ENCODE data around the gene MAPK12.

MAPK12 gene

GRCh38 chr22:50226875-50227165, 34.7 kb downstream of the MAPK12 start:
- DNase-seq, result no peak

DNA sequence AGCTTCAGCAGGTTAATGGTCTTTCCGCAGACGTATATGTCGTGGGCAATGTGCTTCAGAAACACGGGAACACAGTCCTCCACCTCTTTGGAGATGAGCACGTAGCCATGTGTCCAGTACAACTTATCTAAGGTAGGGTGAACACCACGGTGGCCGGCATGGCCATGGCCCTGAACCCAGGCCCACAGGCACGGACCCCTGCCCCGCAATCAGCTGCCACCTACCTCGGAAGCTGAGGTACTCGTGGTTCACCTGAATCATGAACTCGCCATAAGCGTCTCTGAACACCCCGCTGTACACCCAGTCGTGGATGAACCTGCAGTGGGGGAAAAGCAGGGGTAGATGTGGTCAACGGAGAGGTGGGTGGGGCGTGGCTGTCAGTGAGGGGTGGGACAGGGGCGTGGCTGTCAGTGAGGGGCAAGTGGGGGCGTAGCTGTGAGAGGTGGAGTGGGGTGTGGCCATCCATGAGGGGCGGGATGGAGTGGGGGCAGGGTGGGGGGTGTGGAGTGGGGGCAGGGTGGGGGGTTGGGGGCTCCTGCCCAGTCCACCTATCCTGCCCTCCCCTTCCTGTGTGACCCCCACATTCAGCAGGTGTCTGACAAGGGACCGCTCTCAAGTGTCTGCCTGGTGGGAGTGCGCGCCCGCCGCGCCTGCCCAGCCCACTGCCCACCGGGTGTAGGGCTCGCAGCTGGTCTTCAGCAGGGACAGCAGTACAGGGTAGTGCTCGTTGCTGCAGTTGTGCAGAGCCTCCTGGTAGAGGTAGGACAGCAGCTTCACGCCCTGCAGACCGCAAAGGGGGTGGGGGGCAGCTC, 35.2 kb downstream of the MAPK12 start:
- no peak for DNase-seq

- no peak for DNase-seq
These were observed 36.1 kb downstream of the MAPK12 start for GRCh38 chr22:50225200-50225969.

GRCh38 chr22:50224071-50224470, 37.4 kb downstream of the MAPK12 start:
- no peak for DNase-seq

DNA sequence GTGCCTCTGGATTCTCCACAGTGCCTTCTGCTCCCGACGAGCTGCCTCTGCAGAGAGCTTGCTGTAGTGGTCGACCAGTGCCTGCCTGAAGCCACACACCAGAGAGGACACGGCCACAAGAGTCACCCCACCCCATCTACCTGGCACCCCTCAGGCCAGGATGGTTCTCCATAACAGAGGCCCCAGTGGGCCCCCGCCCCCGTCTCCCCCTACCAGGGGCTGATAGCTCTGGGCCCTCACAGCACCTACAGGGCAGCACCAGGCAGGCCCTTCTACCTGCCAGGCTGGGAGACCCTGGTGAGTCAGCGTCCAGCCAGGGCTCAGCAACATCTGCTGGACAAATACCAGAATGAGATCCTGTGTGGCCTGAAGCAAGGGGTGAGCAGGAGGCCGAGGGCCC, 39.0 kb downstream of the MAPK12 start:
- DNase-seq, result no peak

DNA sequence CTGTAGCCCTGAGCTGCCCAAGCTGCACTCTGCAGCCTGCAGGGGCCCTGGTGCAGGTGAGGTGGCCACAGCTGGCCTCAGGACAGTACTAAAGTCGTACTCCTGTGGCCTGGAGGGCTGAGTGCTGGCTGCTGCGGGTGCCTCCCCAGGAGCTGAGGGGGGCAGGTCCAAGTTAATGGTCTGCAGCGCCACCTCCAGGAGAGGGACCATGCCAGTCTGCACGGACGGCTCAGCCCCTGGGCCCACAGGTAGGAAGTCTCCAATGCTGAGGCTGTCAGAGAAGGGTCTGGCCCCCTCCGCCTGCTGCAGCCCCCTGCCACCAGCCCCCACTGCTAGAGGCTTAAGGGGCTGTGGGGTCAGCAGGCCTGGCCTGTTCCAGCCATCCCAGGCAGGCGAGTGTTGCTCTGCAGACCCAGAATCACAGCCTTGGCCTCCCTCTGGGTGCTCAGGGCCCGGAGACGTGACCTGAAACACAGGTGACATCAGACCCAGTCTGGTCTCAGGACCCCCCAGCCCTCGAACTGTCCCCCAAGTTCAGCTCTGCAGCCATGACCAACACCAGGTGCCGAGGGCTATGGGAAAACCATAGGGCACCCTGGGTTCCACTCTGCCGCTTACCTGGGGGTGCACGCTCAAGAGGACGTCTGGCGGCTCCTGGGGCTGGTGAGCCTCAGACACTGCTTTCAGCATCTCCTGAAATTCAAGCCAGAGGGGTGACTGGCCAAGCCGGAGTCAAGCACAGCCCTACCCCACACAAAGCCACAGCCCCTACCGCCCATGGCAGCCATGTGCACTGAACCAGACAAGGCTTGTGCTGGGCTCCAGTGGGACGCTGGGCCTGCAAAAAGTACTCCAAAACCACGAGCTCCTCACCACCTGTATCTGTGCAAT, 39.8 kb downstream of the MAPK12 start:
- no peak for DNase-seq

DNA sequence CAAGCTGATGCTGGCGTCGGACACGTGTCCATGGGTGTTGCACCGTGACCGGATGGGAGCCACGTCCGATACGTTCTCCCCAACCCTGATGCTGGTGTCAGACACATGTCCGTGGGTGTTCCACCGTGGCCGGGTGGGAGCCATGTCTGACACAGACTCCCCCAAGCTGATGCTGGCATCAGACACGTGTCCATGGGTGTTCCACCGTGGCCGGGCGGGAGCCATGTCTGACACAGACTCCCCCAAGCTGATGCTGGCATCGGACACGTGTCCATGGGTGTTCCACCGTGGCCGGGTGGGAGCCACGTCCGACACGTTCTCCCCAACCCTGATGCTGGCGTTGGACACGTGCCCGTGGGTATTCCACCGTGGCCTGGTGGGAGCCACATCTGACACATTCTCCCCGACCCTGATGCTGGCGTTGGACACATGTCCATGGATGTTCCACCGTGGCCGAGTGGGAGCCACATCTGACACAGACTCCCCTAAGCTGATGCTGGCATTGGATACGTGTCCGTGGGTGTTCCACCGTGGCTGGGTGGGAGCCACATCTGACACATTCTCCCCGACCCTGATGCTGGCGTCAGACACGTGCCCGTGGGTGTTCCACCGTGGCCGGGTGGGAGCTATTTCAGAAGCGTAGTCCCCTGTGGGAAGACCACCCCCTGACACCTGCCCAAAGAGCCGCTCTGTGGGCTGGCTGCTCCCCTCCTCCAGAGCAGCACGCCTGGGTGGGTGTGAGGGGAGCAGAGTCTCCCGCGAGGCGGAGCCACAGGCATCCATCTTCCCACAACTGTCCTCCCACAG, 40.7 kb downstream of the MAPK12 start:
- no peak for DNase-seq

- DNase-seq, result no peak
These were observed 41.5 kb downstream of the MAPK12 start for GRCh38 chr22:50219800-50220602.

DNA sequence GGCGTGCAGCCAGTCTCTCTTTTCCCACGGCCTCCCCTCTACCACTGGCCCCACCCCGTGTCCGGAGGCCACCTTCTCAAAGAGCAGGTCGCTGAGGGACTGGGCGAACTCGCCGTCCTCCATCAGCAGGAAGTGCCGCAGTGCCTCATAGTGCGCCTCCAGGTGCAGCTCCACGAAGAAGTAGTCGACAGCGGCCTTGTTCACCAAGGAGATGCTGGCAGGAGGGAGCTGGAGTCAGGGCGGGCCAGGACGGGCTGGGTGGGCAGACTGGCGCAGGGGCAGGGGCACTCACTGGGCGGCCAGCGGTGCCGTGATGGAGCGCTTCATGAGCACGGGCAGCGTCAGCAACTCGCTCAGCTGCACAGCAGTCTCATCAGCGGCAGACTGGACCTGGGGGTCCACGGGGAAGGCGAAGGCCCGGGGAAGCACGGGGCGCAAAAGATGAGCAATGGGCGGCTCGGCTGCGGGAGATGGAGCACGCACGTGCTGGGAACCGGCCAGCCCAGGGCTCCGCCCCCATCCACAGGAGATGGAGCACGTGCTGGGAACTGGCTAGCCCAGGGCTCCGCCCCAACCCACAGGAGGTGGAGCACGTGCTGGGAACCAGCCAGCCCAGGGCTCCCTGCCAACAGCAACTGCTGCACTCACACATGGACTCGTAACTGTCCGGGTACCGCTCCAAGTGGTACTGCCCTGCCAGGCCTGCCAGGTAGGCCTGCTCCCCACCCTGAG, 42.3 kb downstream of the MAPK12 start:
- no peak for DNase-seq

- no peak for DNase-seq
These were observed 43.1 kb downstream of the MAPK12 start for GRCh38 chr22:50218153-50218995.

DNA sequence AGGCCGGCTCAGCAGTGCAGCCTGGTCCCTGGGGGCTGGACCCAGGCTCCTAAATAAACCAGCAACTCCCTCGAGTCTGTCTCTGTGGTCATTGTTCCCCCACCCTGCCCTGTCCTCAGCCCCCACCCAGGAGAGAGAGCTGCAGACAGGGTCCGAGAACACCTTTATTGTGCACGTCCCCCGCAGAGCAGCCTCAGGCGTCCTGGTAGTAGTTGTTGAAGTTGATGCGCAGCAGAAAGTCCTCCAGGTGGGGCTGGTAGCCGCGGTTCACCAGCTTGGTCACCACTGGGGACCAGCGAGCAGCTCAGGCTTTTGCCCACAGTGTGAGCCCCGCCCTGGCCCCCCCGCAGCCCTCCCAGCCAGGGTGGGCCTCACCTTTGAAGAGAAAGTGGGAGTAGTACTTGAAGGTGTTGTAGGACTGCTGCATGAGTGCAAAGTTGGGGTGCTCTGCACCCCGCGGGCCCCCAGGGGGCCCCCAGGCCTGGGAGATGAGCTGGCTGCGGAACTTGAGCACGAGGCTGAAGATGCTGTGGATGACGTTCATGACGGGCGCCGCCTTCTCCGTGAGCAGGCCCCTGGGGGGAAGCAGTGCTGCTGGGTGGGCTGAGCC, 43.8 kb downstream of the MAPK12 start:
- no peak for DNase-seq

DNA sequence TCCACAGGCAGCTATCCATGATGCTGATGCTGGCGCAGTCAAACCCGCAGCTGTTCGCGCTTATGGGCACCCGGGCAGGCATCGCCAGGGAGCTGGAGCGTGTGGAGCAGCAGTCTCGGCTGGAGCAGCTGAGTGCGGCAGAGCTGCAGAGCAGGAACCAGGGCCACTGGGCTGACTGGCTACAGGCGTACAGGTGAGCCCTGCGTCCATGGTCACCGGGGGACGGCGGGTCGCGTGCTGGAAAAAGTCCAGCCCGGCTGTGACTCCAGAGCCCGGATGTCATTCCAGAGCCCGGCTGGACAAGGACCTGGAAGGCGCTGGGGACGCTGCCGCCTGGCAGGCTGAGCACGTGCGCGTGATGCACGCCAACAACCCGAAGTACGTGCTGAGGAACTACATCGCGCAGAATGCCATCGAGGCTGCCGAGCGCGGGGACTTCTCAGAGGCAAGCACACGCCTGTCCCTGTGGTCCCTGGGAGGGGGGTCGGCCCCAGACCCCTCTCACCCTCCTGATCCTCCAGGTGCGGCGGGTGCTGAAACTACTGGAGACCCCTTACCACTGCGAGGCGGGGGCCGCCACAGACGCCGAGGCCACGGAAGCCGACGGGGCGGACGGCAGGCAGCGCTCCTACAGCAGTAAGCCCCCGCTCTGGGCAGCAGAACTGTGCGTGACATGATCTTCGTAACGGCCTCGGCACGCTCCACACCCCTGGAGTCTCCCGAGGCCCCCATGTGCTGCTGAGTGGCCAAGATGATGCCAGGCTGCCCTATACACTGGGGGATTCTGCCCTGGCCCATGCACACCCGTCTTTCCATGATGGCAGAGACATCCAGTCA, 44.6 kb downstream of the MAPK12 start:
- no peak for DNase-seq

GRCh38 chr22:50216055-50216683, 45.3 kb downstream of the MAPK12 start:
- DNase-seq, result no peak

- DNase-seq, result no peak
These were observed 46.0 kb downstream of the MAPK12 start for GRCh38 chr22:50215297-50216054.

GRCh38 chr22:50213263-50213662, 48.2 kb downstream of the MAPK12 start:
- DNase-seq, result no peak

DNA sequence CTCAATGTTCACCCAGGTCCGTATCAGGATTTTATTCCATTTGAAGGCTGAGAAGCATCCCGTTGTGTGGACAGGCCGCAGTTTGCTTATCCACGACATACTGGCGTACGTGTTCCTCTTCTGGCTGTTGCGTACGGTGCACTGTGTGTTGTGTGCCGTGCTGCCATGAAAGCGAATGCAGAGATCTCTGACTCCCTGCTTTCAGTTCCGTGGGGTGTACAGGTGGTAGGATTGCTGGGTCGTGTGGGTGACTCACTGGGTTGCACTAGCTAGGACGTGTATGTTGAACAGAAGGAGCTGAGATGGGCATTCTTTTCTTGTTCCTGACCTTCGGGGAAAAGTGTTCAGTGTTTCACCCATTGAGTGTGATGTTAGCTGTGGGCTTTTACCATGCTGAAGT, 50.3 kb downstream of the MAPK12 start:
- no peak for DNase-seq

DNA sequence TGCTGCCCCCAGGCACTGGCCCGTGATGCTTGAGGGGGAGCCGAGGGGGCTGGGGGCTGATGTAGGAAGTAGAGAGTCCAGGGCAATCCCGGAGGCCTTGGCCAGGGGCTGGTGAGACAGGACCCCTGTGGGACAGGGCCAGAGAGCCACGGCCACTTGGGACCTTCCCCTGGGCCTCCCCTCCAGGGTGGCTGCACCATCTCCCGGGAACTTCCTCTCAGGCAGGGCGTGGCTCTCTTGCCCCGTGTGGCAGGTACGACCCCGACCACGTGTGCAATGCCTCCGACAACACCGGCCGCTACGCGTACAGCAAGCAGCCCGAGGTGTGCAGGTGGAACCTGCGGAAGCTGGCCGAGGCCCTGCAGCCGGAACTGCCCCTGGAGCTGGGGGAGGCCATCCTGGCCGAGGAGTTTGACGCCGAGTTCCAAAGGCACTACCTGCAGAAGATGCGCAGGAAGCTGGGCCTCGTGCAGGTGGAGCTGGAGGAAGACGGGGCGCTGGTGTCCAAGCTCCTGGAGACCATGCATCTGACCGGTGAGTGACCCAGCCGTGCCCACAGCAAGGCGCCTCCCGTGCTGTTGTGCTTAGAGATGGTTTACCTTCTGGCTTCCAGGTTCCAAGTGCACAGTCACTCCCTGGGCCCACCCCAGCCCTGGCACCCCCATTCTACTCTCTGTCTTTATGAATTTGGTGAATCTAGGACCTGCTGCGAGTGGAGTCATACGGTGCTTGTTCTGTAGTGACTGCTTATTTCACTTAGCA, 50.9 kb downstream of the MAPK12 start:
- DNase-seq, result no peak
